Sigmoid colon (tissue), 4 donors: Measurements from ENCODE around the gene SLC6A3.

Source experiments
- POLR2A ChIP-seq, 2 donors: fragments of 450-650 bp; IDR thresholded peaks; one replicate each; pipeline ENCODE4 v1.6.1; 2016; ENCODE audit warnings: antibody characterized with exemption in 2 of 2, mild to moderate bottlenecking in 2 of 2, moderate library complexity in 2 of 2
- POLR2AphosphoS5 ChIP-seq, 4 donors: sonication (generic); formaldehyde crosslinking; IDR thresholded peaks; one replicate each; pipeline ENCODE4 v1.6.1; 2017; ENCODE audit warnings: antibody characterized with exemption in 4 of 4
- TF ChIP-seq, protein P1 (sequence below), 4 experiments: fragments of 450-650 bp in 3 of 4; fragments of 200-600 bp in 1 of 4; IDR thresholded peaks; one replicate each; pipeline ENCODE4 v1.5.1; 2016 to 2019; ENCODE audit warnings: antibody characterized with exemption in 4 of 4, mild to moderate bottlenecking in 3 of 4, moderate library complexity in 2 of 4

DNA sequence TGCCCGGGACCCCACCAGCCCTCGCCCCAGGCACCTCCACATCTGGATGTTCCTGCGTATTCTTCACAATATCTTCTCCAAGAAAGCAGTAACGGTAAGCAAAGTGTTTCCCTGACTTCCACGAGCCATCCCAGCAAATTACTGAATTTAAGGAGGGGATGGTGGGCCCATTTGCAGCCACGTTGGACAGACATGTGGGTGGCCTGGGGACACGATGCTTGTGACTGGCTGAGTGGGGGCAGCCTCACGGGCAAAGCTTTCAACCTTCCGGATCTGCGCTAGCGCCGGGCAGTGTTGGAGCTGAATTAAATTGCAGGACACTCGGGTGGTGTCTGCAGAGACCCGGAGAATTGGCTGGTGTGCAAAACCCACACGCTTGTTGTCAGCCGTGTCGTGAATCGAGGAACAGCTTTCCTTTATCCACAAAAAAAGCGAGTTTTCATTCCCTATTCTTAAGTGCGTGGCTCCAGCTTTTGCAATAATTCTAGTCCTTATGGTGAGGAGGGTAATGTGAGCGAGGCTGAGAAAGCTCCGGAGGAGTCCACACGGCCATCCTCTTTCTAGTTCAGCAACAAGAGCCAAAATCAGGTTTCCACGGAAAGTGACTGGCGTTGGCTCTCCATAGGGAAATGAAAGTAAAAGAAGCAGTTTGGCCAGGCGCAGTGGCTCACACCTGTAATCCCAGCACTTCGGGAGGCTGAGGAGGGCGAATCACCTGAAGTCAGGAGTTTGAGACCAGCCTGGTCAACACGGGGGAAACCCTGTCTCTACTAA, 82.8 kb downstream of the SLC6A3 start:
- TF ChIP-seq, protein P1, sequence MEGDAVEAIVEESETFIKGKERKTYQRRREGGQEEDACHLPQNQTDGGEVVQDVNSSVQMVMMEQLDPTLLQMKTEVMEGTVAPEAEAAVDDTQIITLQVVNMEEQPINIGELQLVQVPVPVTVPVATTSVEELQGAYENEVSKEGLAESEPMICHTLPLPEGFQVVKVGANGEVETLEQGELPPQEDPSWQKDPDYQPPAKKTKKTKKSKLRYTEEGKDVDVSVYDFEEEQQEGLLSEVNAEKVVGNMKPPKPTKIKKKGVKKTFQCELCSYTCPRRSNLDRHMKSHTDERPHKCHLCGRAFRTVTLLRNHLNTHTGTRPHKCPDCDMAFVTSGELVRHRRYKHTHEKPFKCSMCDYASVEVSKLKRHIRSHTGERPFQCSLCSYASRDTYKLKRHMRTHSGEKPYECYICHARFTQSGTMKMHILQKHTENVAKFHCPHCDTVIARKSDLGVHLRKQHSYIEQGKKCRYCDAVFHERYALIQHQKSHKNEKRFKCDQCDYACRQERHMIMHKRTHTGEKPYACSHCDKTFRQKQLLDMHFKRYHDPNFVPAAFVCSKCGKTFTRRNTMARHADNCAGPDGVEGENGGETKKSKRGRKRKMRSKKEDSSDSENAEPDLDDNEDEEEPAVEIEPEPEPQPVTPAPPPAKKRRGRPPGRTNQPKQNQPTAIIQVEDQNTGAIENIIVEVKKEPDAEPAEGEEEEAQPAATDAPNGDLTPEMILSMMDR (IDR thresholded peaks at IDR 0.05): no peak
- TF ChIP-seq POLR2A (IDR thresholded peaks at IDR 0.05) (no peak), POLR2AphosphoS5 (IDR thresholded peaks at IDR 0.05) (no peak)
